Adrenal gland (tissue), 5 donors: Measurements from ENCODE around the gene C3orf20.

Source experiments
- CTCF ChIP-seq, 6 experiments: fragments of 450-650 bp in 4 of 6; fragments of 200-600 bp in 2 of 6; sonication (generic) in 1 of 6; IDR thresholded peaks; 1 replicate in 5 of 6; 2 replicates in 1 of 6; pipeline versions ENCODE4 v1.5.1 to v1.8.0; 2016 to 2021; ENCODE audit warnings: antibody characterized with exemption in 6 of 6, mild to moderate bottlenecking in 2 of 6, moderate library complexity in 1 of 6
- POLR2A ChIP-seq, 2 donors: fragments of 450-650 bp; IDR thresholded peaks; one replicate each; pipeline ENCODE4 v1.6.1; 2017; ENCODE audit warnings: antibody characterized with exemption in 2 of 2, mild to moderate bottlenecking in 2 of 2, moderate library complexity in 1 of 2
- donor health status: DM: no; HTN: no; CAD: no.

- TF ChIP-seq POLR2A (IDR thresholded peaks at IDR 0.05) = no peak
- no peak for TF ChIP-seq CTCF (IDR thresholded peaks at IDR 0.05)
These were observed 28.1 kb upstream of the C3orf20 start for GRCh38 chr3:14646589-14647413.
